Measurements from ENCODE around the gene DKK1. TPM values are rescaled to one million over a fixed set of nuclear protein-coding genes. Genes with fewer than 3 reads are reported as not detected.

The DKK1 gene
- 23.9 and 27.8 TPM in 2 replicates for total RNA-seq
- long read RNA-seq, transcript DKK1-201 (4 exons, 1,790 nt): major isoform, 239 of 263 reads
- long read RNA-seq, partial matches to known transcripts: 22 of 263 reads
- long read RNA-seq, other reads (novel, unspliced or antisense): 1 of 263 reads

- no peaks in the 10 kb centered on the region for H3K9me3 Mint-ChIP-seq (ENCODE audit: unreplicated experiment)
- peaks cover 57% of the 10 kb centered on the region for H3K4me1 Mint-ChIP-seq (ENCODE audit: unreplicated experiment)
- peak within 1 kb of the TSS; percentile 91 for H3K4me3 Mint-ChIP-seq (ENCODE audit: unreplicated experiment)
- no peaks in the 10 kb centered on the region for H3K27me3 Mint-ChIP-seq (ENCODE audit: unreplicated experiment)
- TF ChIP-seq CTCF (IDR thresholded peaks at IDR 0.05): peak; percentile 98
- no peaks in the 10 kb centered on the region for H3K36me3 Mint-ChIP-seq (ENCODE audit: unreplicated experiment)
- peak; percentile 93 for DNase-seq (ENCODE audit: extremely low spot score, unreplicated experiment)
- H3K27ac Mint-ChIP-seq (ENCODE audit: unreplicated experiment): peak within 1 kb of the TSS; percentile 85
Observed at GRCh38 chr10:52313933-52314821, at the start of gene DKK1. TSS of gene DKK1 (plus strand) at chr10:52314281. CDS start at chr10:52314435, 154 bp downstream.

DNA sequence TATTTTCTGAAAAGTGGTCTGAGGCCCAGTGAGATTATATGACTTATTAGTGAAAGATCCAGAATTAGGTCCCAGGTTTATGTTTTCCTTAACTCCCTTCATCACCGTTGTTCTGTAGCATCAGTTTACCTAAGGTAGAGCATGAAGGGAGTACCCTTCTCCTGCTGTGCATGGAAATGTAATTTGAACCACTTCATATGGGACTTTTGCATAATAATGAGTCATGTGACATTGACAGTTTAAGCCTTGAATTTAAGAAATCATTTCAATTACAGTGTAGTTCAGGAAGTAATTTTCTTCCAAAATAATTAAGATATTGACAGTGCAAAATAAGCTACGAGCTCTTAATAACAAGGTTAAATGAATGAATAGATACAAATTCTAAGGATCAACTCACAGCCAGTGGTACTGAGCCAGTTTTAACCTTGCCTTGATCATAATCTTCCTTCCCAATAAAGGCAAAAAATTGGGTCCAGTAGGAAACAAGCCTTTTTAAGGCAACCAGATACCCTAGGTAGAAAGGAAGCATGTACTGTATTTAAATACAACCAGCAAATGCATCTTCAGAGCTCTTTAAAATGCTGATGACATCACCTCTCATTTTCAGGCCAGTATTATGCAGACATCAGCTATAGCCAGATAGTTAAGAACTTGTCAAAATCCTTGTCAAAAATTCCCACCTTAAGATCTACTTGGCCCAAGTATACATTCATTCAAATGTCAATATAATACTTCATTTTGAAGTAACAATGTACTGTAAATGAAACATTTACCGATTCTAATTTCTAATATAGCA is 48.8 kb upstream of the DKK1 start:
- no peaks in the 10 kb centered on the region for H3K27me3 Mint-ChIP-seq (ENCODE audit: unreplicated experiment)
- H3K36me3 Mint-ChIP-seq (ENCODE audit: unreplicated experiment): no peaks in the 10 kb centered on the region
- no peak overlapping the region for H3K4me3 Mint-ChIP-seq (ENCODE audit: unreplicated experiment)
- DNase-seq (ENCODE audit: extremely low spot score, unreplicated experiment): no peak
- no peaks in the 10 kb centered on the region for H3K9me3 Mint-ChIP-seq (ENCODE audit: unreplicated experiment)
- H3K4me1 Mint-ChIP-seq (ENCODE audit: unreplicated experiment): no peaks in the 10 kb centered on the region
- H3K27ac Mint-ChIP-seq (ENCODE audit: unreplicated experiment): no peak overlapping the region
- TF ChIP-seq CTCF (IDR thresholded peaks at IDR 0.05): no peak

DNA sequence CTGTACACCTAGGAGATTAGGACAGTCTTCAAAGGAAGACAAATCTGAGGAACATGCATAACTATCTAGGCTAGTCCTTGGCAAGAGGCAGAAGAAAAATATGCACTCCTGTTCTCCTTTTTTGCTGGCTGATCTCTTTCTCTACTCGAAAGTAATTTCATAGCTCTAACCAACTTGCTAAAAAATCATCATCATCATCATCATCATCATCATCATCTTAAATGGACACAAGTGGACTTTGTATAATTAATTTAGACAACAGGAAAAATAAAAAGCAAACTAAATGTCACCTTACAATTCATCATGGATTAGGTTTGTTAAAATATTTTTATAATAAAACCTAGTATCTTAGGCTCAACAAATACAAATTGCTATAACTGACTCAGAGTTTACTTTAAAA is 47.2 kb upstream of the DKK1 start:
- no peaks in the 10 kb centered on the region for H3K4me1 Mint-ChIP-seq (ENCODE audit: unreplicated experiment)
- H3K27me3 Mint-ChIP-seq (ENCODE audit: unreplicated experiment): no peaks in the 10 kb centered on the region
- H3K4me3 Mint-ChIP-seq (ENCODE audit: unreplicated experiment): no peak overlapping the region
- H3K36me3 Mint-ChIP-seq (ENCODE audit: unreplicated experiment): no peaks in the 10 kb centered on the region
- DNase-seq (ENCODE audit: extremely low spot score, unreplicated experiment): no peak
- TF ChIP-seq CTCF (IDR thresholded peaks at IDR 0.05): no peak
- no peak overlapping the region for H3K27ac Mint-ChIP-seq (ENCODE audit: unreplicated experiment)
- no peaks in the 10 kb centered on the region for H3K9me3 Mint-ChIP-seq (ENCODE audit: unreplicated experiment)

GRCh38 chr10:52268790-52269189 is 45.3 kb upstream of the DKK1 start:
- Mint-ChIP-seq H3K27ac (ENCODE audit: unreplicated experiment) (no peak overlapping the region), H3K4me1 (ENCODE audit: unreplicated experiment) (no peaks in the 10 kb centered on the region), H3K27me3 (ENCODE audit: unreplicated experiment) (no peaks in the 10 kb centered on the region), H3K9me3 (ENCODE audit: unreplicated experiment) (no peaks in the 10 kb centered on the region), H3K36me3 (ENCODE audit: unreplicated experiment) (no peaks in the 10 kb centered on the region), H3K4me3 (ENCODE audit: unreplicated experiment) (no peak overlapping the region)
- no peak for TF ChIP-seq CTCF (IDR thresholded peaks at IDR 0.05)
- DNase-seq (ENCODE audit: extremely low spot score, unreplicated experiment): no peak

DNA sequence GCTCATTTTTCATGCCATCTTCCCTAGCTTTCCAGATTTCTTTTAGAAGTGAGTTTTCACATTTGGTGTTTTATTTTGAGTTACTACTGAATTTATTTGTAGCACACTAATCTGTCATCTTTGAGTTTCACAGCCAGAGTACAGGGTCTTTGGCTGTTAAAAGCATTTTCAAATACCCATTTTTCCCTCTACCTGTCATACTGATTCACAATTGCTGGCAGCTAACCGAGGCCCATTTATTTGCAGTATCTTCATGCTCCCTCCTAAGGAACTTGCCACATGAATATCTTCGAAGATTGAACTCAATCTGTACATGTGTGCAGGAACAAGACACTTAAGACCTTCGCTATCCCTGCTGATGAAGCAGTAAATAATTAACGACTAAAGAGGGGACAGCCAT is 44.8 kb upstream of the DKK1 start:
- no peaks in the 10 kb centered on the region for H3K4me1 Mint-ChIP-seq (ENCODE audit: unreplicated experiment)
- DNase-seq (ENCODE audit: extremely low spot score, unreplicated experiment): no peak
- H3K36me3 Mint-ChIP-seq (ENCODE audit: unreplicated experiment): no peaks in the 10 kb centered on the region
- no peaks in the 10 kb centered on the region for H3K27me3 Mint-ChIP-seq (ENCODE audit: unreplicated experiment)
- no peak overlapping the region for H3K4me3 Mint-ChIP-seq (ENCODE audit: unreplicated experiment)
- no peak for TF ChIP-seq CTCF (IDR thresholded peaks at IDR 0.05)
- no peak overlapping the region for H3K27ac Mint-ChIP-seq (ENCODE audit: unreplicated experiment)
- no peaks in the 10 kb centered on the region for H3K9me3 Mint-ChIP-seq (ENCODE audit: unreplicated experiment)

All from osteocyte (in vitro differentiated cells).